Measurements from ENCODE around the gene GNPTAB.
"Not testable (repeated sequence)": the region's sequence is repeated elsewhere in the genome, so short reads cannot be mapped to it uniquely, and the experiment has no call there.

The GNPTAB gene

GRCh38 chr12:101737476-101737875, 93.3 kb downstream of the GNPTAB start:
- no peak for DNase-seq (ENCODE audit: low read depth)

- not testable (repeated sequence) for DNase-seq (ENCODE audit: low read depth)
Observed at GRCh38 chr12:101734482-101734881, 96.3 kb downstream of the GNPTAB start.

- no peak for DNase-seq (ENCODE audit: low read depth)
Observed at GRCh38 chr12:101733166-101733565, 97.6 kb downstream of the GNPTAB start.

GRCh38 chr12:101732318-101732717, 98.4 kb downstream of the GNPTAB start:
- DNase-seq (ENCODE audit: low read depth) = no peak

GRCh38 chr12:101729842-101730241, 100.9 kb downstream of the GNPTAB start:
- DNase-seq (ENCODE audit: low read depth) = no peak

GRCh38 chr12:101727098-101727497, 103.7 kb downstream of the GNPTAB start:
- no peak for DNase-seq (ENCODE audit: low read depth)

- no peak for DNase-seq (ENCODE audit: low read depth)
Observed at GRCh38 chr12:101722392-101722791, 108.4 kb downstream of the GNPTAB start.

GRCh38 chr12:101720118-101720517, 110.6 kb downstream of the GNPTAB start:
- no peak for DNase-seq (ENCODE audit: low read depth)

- DNase-seq (ENCODE audit: low read depth) = no peak
Observed at GRCh38 chr12:101719566-101719965, 111.2 kb downstream of the GNPTAB start.

- DNase-seq (ENCODE audit: low read depth) = no peak
Observed at GRCh38 chr12:101714877-101715444, 115.8 kb downstream of the GNPTAB start.

- no peak for DNase-seq (ENCODE audit: low read depth)
Observed at GRCh38 chr12:101713930-101714329, 116.8 kb downstream of the GNPTAB start.

- DNase-seq (ENCODE audit: low read depth) = no peak
Observed at GRCh38 chr12:101713059-101713682, 117.6 kb downstream of the GNPTAB start.

GRCh38 chr12:101710288-101710687, 120.5 kb downstream of the GNPTAB start:
- DNase-seq (ENCODE audit: low read depth) = no peak

GRCh38 chr12:101707131-101707782, 123.5 kb downstream of the GNPTAB start:
- no peak for DNase-seq (ENCODE audit: low read depth)

- no peak for DNase-seq (ENCODE audit: low read depth)
Observed at GRCh38 chr12:101706403-101706802, 124.4 kb downstream of the GNPTAB start.

- no peak for DNase-seq (ENCODE audit: low read depth)
Observed at GRCh38 chr12:101703487-101703886, 127.3 kb downstream of the GNPTAB start.

GRCh38 chr12:101700299-101700820, 130.4 kb downstream of the GNPTAB start:
- no peak for DNase-seq (ENCODE audit: low read depth)

GRCh38 chr12:101698800-101699347, 131.9 kb downstream of the GNPTAB start:
- no peak for DNase-seq (ENCODE audit: low read depth)

- DNase-seq (ENCODE audit: low read depth) = no peak
Observed at GRCh38 chr12:101697930-101698799, 132.6 kb downstream of the GNPTAB start.

- peak; percentile 31 for DNase-seq (ENCODE audit: low read depth)
Observed at GRCh38 chr12:101697197-101697929, 133.4 kb downstream of the GNPTAB start, which contains the start of gene CHPT1. Gene CHPT1 (plus strand): TSS chr12:101697640. CDS start chr12:101697862, 222 bp downstream.
